Fibroblast of mammary gland (primary cell): ENCODE data around the gene TMEM87B.

Source experiments
- DNase-seq: peaks from one replicate; pipeline ENCODE4 v3.0.0-alpha.2; 2010; ENCODE audit warnings: low read depth
- H3K4me3 ChIP-seq: 2 replicates; pipeline ENCODE4 v1.5.1; 2011; ENCODE audit warnings: low read depth, mild to moderate bottlenecking, low read length, moderate library complexity; ENCODE audit not compliant: control insufficient read depth
- CTCF ChIP-seq: conservative IDR thresholded peaks from 2 replicates; pipeline ENCODE4 v1.5.1; 2011; ENCODE audit warnings: low read depth, low read length, inconsistent platforms; ENCODE audit not compliant: control insufficient read depth, insufficient read depth

TMEM87B gene

GRCh38 chr2:112162956-112163355 lies 107.9 kb downstream of the TMEM87B start:
- TF ChIP-seq CTCF = no peak
- H3K4me3 ChIP-seq = no peak overlapping the region
- no peak for DNase-seq

GRCh38 chr2:112163541-112163981 lies 108.5 kb downstream of the TMEM87B start:
- no peak for DNase-seq
- TF ChIP-seq CTCF = no peak

GRCh38 chr2:112164876-112165275 lies 109.8 kb downstream of the TMEM87B start:
- no peak for TF ChIP-seq CTCF
- no peak for DNase-seq
- H3K4me3 ChIP-seq = no peak overlapping the region

More at GRCh38 chr2:112163541-112163981, 108.5 kb downstream of the TMEM87B start:
- no peak overlapping the region for H3K4me3 ChIP-seq

GRCh38 chr2:112165296-112165695 lies 110.2 kb downstream of the TMEM87B start:
- DNase-seq = no peak
- no peak overlapping the region for H3K4me3 ChIP-seq
- TF ChIP-seq CTCF = no peak

GRCh38 chr2:112166806-112167499 lies 111.9 kb downstream of the TMEM87B start:
- no peak for TF ChIP-seq CTCF
- no peak overlapping the region for H3K4me3 ChIP-seq
- no peak for DNase-seq

GRCh38 chr2:112168422-112169124 lies 113.5 kb downstream of the TMEM87B start:
- DNase-seq = peak; percentile 52
- no peak for TF ChIP-seq CTCF
- H3K4me3 ChIP-seq = no peak overlapping the region
